HepG2 (cell line): Measurements from ENCODE around the gene PIGR. TPM values are rescaled to one million over a fixed set of nuclear protein-coding genes. Genes with fewer than 3 reads are reported as not detected.
A peak's percentile ranks its signal among the peaks of the same experiment; 100 is the strongest.

Source experiments
- ATAC-seq: fragments of 200-7000 bp; cut with Tn5 transposase; 3 replicates; pipeline ENCODE4 v1.9.1; 2020; ENCODE audit warnings: mild to moderate bottlenecking, moderate library complexity
- BruUV-seq: library from RNA; stranded (reverse); fragments of 400-500 nt; replicated peaks from 2 replicates; lab custom pipeline; 2021; lab: Mats Ljungman, UMichigan
- CTCF ChIA-PET: fragments of 300-600 bp; formaldehyde crosslinking; extraction: SDS; loops from one replicate; lab custom pipeline; 2021; ENCODE audit warnings: low total read pairs, inconsistent platforms, low intra/inter-chr PET ratio; lab: Yijun Ruan, JAX
- POLR2A ChIA-PET: fragments of 350-600 bp; sonication (Branson Sonifier 250); formaldehyde crosslinking; loops from one replicate; lab custom pipeline; 2020; ENCODE audit warnings: antibody characterized with exemption, inconsistent platforms; lab: Yijun Ruan, JAX
- DNase-seq: peaks from one replicate; pipeline ENCODE4 v3.0.0-alpha.2; 2015; ENCODE audit warnings: low spot score
- FAIRE-seq: peaks from 3 replicates; lab custom pipeline; 2011; peaks lifted over from hg19 to GRCh38; lab: Jason Lieb, UNC
- H2AFZ ChIP-seq: one replicate; pipeline ENCODE4 v1.6.1; 2011; ENCODE audit warnings: low read length, inconsistent platforms
- H3K27ac ChIP-seq: fragments of 300-600 bp; 3 replicates; pipeline ENCODE4 v1.8.0; 2011; ENCODE audit warnings: mixed run types, mild to moderate bottlenecking, mixed read lengths, low read length, inconsistent platforms; ENCODE audit not compliant: insufficient read depth; ENCODE audit errors: extremely low read length
- H3K27me3 ChIP-seq, 2 experiments: fragments of 200-600 bp in 1 of 2; 2 replicates in 1 of 2; 3 replicates in 1 of 2; pipeline versions ENCODE4 v1.6.0 to v1.8.0; 2011; ENCODE audit warnings: low read length in 2 of 2, mild to moderate bottlenecking in 2 of 2, moderate library complexity in 2 of 2, inconsistent platforms in 1 of 2; ENCODE audit not compliant: insufficient read depth in 2 of 2, control insufficient read depth in 1 of 2
- H3K36me3 ChIP-seq, 2 experiments: fragments of 200-600 bp in 1 of 2; replicated peaks in 1 of 2; 2 replicates in 1 of 2; 3 replicates in 1 of 2; pipeline versions ENCODE4 v1.5.1 to v1.8.0; 2011; ENCODE audit warnings: low read length in 2 of 2, inconsistent platforms in 1 of 2; ENCODE audit not compliant: insufficient read depth in 2 of 2, control insufficient read depth in 1 of 2
- H3K4me1 ChIP-seq: 2 replicates; pipeline ENCODE4 v1.5.1; 2012; ENCODE audit warnings: low read length, inconsistent platforms; ENCODE audit not compliant: insufficient read depth
- H3K4me2 ChIP-seq: 2 replicates; pipeline ENCODE4 v1.6.0; 2011; ENCODE audit warnings: low read depth, low read length, inconsistent platforms
- H3K4me3 ChIP-seq, 3 experiments: fragments of 200-600 bp in 1 of 3; sonication (generic), shearing (Covaris generic) in 1 of 3; replicated peaks in 1 of 3; 2 replicates each; pipeline ENCODE4 v1.5.1; 2011 to 2016; ENCODE audit warnings: low read length in 3 of 3, inconsistent platforms in 2 of 3, low read depth in 2 of 3, mild to moderate bottlenecking in 2 of 3, control low read depth in 1 of 3, mixed read lengths in 1 of 3; ENCODE audit not compliant: insufficient read depth in 1 of 3
- H3K79me2 ChIP-seq: one replicate; pipeline ENCODE4 v1.6.1; 2011; ENCODE audit warnings: low read length, inconsistent platforms; ENCODE audit not compliant: insufficient read depth
- H3K9ac ChIP-seq: 2 replicates; pipeline ENCODE4 v1.6.0; 2011; ENCODE audit warnings: mild to moderate bottlenecking, low read depth, low read length, inconsistent platforms; ENCODE audit not compliant: insufficient read depth
- H3K9me3 ChIP-seq: 2 replicates; pipeline ENCODE4 v1.5.1; 2012; ENCODE audit warnings: mild to moderate bottlenecking, low read length
- H4K20me1 ChIP-seq: 2 replicates; pipeline ENCODE4 v1.6.0; 2011; ENCODE audit warnings: inconsistent platforms, mild to moderate bottlenecking, low read length, moderate library complexity; ENCODE audit not compliant: insufficient read depth
- GATAD2A ChIP-seq: IDR thresholded peaks from 2 replicates; pipeline ENCODE4 v1.6.1; 2016
- RAD51 ChIP-seq: fragments of 450-650 bp; IDR thresholded peaks from 2 replicates; pipeline ENCODE4 v1.6.1; 2016; ENCODE audit warnings: borderline replicate concordance
- RXRB ChIP-seq: IDR thresholded peaks from 2 replicates; pipeline ENCODE4 v1.6.1; 2016; ENCODE audit warnings: borderline replicate concordance, missing genetic modification reagents, missing compliant biosample characterization
- ZFAT ChIP-seq: sonication (generic); formaldehyde crosslinking; conservative IDR thresholded peaks from 2 replicates; pipeline ENCODE4 v1.8.1; 2023; ENCODE audit warnings: missing genetic modification reagents, inconsistent platforms
- ZNF780A ChIP-seq: sonication (generic); formaldehyde crosslinking; IDR thresholded peaks from 2 replicates; pipeline ENCODE4 v1.8.0; 2022; ENCODE audit warnings: mild to moderate bottlenecking, missing genetic modification reagents, moderate library complexity
- ZNF891 ChIP-seq: sonication (generic); formaldehyde crosslinking; IDR thresholded peaks from 2 replicates; pipeline ENCODE4 v1.5.0; 2020; ENCODE audit warnings: mild to moderate bottlenecking, missing genetic modification reagents
- WGBS: methylation state at CpG from one replicate; pipeline ENCODE4 v1.1.6; 2017; ENCODE audit warnings: low lambda C conversion rate; 5-methylcytosine and 5-hydroxymethylcytosine counted together
- in situ Hi-C: cut with HindIII; loops from 2 replicates; pipeline ENCODE4 v1.10.0; 2017; ENCODE audit warnings: low pct_unique_long_range_greater_than_20kb; ENCODE audit not compliant: extremely low pct_ligation_motif_present
- intact Hi-C: fragments of 100-400 bp; cut with micrococcal nuclease; formaldehyde crosslinking; loops from one replicate; pipeline ENCODE4 v1.10.0; 2022; ENCODE audit not compliant: unreplicated experiment
- polyA plus RNA-seq, 8 experiments: library from polyadenylated mRNA; depleted of rRNA in 3 of 8; stranded (reverse) in 7 of 8; unstranded in 1 of 8; fragments of >200 nt; fragmentation: Illumina TruSeq in 4 of 8; extraction: Trizol in 4 of 8; gene quantifications; 2 replicates each; pipeline versions ENCODE4 v1.2.1 to v1.2.3, GENCODE V29; 2011 to 2016; ENCODE audit warnings: low read depth in 4 of 8, missing spikeins in 1 of 8, mixed read lengths in 1 of 8; ENCODE audit not compliant: insufficient read depth in 1 of 8
- total RNA-seq, 5 experiments: library from RNA; depleted of rRNA; stranded (reverse); fragments of >200 nt; fragmentation: Illumina TruSeq; extraction: Trizol; gene quantifications; 2 replicates each; pipeline ENCODE4 v1.2.3, GENCODE V29; 2016; ENCODE audit warnings: low read depth in 1 of 5
- TF ChIP-seq, protein P1 (sequence below), 2 experiments: sonication (generic) in 1 of 2; formaldehyde crosslinking in 1 of 2; IDR thresholded peaks; 2 replicates each; pipeline versions ENCODE4 v1.5.1 to v1.6.1; 2011 to 2020; ENCODE audit warnings: borderline replicate concordance in 1 of 2, low read depth in 1 of 2, low read length in 1 of 2, mild to moderate bottlenecking in 1 of 2, missing genetic modification reagents in 1 of 2, moderate library complexity in 1 of 2

The PIGR gene
- total and polyA plus RNA-seq, 2 of the 13 experiments (the other 11 are each of a cell fraction or from before 2014, with no cell fraction given), result not detected

- Histone ChIP-seq H3K27ac (no peak overlapping the region), H3K4me3 (no peak overlapping the region), H2AFZ (no peak overlapping the region), H3K9me3 (no peaks in the 10 kb centered on the region), H3K9ac (no peak overlapping the region), H3K79me2 (no peaks in the 10 kb centered on the region), H3K4me1 (0 out of 2 replicates have a peak, but pooled peaks cover 7% of the 10 kb centered on the region), H3K27me3 (peaks cover 0 to 9% of the 10 kb centered on the region in 2 experiments; a peak in 3 of 5 replicates), H4K20me1 (no peaks in the 10 kb centered on the region), H3K4me2 (no peak overlapping the region), H3K36me3 (no peaks in the 10 kb centered on the region)
- in situ Hi-C loops (no loop called here), intact Hi-C loops (no loop called here)
- ATAC-seq (no peak), DNase-seq (no peak), FAIRE-seq (no peak)
- ChIA-PET POLR2A (no interaction called here), CTCF (no interaction called here)
- BruUV-seq, result no TSS peak
- peak; percentile 17; the same call in 1 of the 2 replicates for TF ChIP-seq RAD51
- TF ChIP-seq ZNF891, result no peak
- no peak for TF ChIP-seq ZNF780A (CRISPR knock-in tag)
- TF ChIP-seq, protein P1, sequence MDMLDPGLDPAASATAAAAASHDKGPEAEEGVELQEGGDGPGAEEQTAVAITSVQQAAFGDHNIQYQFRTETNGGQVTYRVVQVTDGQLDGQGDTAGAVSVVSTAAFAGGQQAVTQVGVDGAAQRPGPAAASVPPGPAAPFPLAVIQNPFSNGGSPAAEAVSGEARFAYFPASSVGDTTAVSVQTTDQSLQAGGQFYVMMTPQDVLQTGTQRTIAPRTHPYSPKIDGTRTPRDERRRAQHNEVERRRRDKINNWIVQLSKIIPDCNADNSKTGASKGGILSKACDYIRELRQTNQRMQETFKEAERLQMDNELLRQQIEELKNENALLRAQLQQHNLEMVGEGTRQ (IDR thresholded peaks at IDR 0.05; ENCODE audit: low read depth, low read length), result peak; percentile 55; the same call in 1 of the 2 replicates
- TF ChIP-seq, protein P1 (CRISPR knock-in tag; IDR thresholded peaks at IDR 0.05; ENCODE audit: borderline replicate concordance), result no peak
- 10% methylated on average over 2 of the region's 3 CpGs for WGBS
These were observed 27.9 kb upstream of the PIGR start for GRCh38 chr1:206974140-206974539.

- intact Hi-C loops, result no loop called here
- Histone ChIP-seq H3K79me2 (no peaks in the 10 kb centered on the region), H3K4me2 (no peak overlapping the region), H3K27me3 (peaks cover 0 to 18% of the 10 kb centered on the region in 2 experiments; a peak in 3 of 5 replicates), H3K27ac (no peak overlapping the region), H3K4me1 (0 out of 2 replicates have a peak, but pooled peaks cover 7% of the 10 kb centered on the region), H3K4me3 (no peak overlapping the region), H4K20me1 (no peaks in the 10 kb centered on the region), H3K9me3 (no peaks in the 10 kb centered on the region), H3K36me3 (no peaks in the 10 kb centered on the region), H3K9ac (no peak overlapping the region), H2AFZ (no peak overlapping the region)
- TF ChIP-seq GATAD2A (CRISPR knock-in tag) (no peak), ZFAT (CRISPR knock-in tag) (no peak), RXRB (CRISPR knock-in tag) (no peak)
- 0% methylated on average over 2 of the region's 2 CpGs for WGBS
- FAIRE-seq (no peak), ATAC-seq (no peak), DNase-seq (no peak)
- ChIA-PET CTCF (no interaction called here), POLR2A (no interaction called here)
- in situ Hi-C loops, result no loop called here
- BruUV-seq, result no TSS peak
These were observed 26.5 kb upstream of the PIGR start for GRCh38 chr1:206972728-206973127.
